ENCODE data around the gene CT47C1. TPM values are rescaled to one million over a fixed set of nuclear protein-coding genes. Genes with fewer than 3 reads are reported as not detected.
A peak's percentile ranks its signal among the peaks of the same experiment; 100 is the strongest.

CT47C1 gene
- total RNA-seq, 1 experiment from 2014 or later: 0.07 TPM

DNA sequence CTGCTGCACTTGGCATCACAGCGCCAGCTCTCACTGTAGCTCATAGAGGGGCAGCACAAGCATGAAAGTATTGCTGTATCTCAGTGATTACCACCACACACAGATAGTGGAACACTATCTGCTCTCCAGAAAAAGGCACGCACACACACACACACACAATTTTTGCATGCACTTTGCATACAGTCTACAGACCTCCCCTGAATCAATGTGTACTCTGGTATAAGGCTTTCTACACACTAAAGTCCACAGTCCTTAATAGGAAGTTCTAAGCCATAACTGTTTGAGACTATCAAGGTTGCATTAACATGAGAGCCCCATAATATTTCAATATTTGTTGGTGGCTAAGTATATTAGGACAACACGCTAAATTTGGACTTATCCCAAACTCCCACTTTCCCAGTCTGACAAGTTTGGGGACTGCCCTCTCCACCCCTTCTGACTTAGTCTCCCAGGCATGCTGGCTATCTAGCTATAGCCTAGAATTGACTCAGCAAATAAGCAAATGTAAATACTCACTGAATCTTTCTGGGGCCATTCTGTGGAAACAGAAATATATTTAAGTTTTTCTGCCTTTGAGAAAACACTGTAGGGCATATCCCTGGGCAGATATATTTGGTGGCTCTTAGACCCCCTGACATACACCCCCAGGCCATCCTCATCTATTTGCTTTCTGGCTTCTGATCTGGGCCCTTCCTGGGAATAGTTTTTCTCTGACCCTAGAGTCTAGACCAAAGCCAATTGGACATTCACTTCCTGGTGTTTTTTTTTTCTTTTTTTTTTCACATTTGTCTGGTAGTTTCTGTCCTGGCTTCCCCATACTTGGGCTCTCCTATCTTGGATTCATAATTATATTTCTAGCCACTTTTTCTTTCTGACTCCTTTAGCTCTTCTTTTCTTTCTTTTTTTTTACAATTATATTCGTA is 36.4 kb upstream of the CT47C1 start:
- peak; percentile 56 for DNase-seq
- Histone ChIP-seq H3K27ac (ENCODE audit: low read length) (peak overlapping the region; percentile 68), H3K4me1 (ENCODE audit: insufficient read depth, low read length) (peaks cover 20% of the 10 kb centered on the region), H3K9me3 (ENCODE audit: low read length) (no peaks in the 10 kb centered on the region), H3K27me3 (ENCODE audit: low read length) (no peaks in the 10 kb centered on the region), H3K9ac (ENCODE audit: low read length) (no peak overlapping the region), H3K36me3 (ENCODE audit: low read depth, low read length) (no peaks in the 10 kb centered on the region), H4K20me1 (ENCODE audit: low read length) (no peaks in the 10 kb centered on the region), H3K4me2 (ENCODE audit: low read length) (peak overlapping the region; percentile 64; the same call in 1 of the 2 replicates), H3F3A (ENCODE audit: low read length, unreplicated experiment) (no peaks in the 10 kb centered on the region), H3K4me3 (ENCODE audit: low read length) (no peak overlapping the region), H3K9me2 (replicated peaks; ENCODE audit: low read length) (no peaks in the 10 kb centered on the region), H2AFZ (ENCODE audit: low read length) (peak overlapping the region; percentile 81), H3K79me2 (ENCODE audit: low read length) (no peaks in the 10 kb centered on the region)
- intact Hi-C loops (cut with micrococcal nuclease): no loop called here
- ChIA-PET POLR2A (ENCODE audit: unreplicated experiment) (no interaction called here), CTCF (no interaction called here)
- TF ChIP-seq, protein P1, sequence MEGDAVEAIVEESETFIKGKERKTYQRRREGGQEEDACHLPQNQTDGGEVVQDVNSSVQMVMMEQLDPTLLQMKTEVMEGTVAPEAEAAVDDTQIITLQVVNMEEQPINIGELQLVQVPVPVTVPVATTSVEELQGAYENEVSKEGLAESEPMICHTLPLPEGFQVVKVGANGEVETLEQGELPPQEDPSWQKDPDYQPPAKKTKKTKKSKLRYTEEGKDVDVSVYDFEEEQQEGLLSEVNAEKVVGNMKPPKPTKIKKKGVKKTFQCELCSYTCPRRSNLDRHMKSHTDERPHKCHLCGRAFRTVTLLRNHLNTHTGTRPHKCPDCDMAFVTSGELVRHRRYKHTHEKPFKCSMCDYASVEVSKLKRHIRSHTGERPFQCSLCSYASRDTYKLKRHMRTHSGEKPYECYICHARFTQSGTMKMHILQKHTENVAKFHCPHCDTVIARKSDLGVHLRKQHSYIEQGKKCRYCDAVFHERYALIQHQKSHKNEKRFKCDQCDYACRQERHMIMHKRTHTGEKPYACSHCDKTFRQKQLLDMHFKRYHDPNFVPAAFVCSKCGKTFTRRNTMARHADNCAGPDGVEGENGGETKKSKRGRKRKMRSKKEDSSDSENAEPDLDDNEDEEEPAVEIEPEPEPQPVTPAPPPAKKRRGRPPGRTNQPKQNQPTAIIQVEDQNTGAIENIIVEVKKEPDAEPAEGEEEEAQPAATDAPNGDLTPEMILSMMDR (conservative IDR thresholded peaks at IDR 0.05; ENCODE audit: low read depth, low read length): no peak
- ATAC-seq: peak; percentile 50
- BruUV-seq (replicated peaks): no TSS peak

DNA sequence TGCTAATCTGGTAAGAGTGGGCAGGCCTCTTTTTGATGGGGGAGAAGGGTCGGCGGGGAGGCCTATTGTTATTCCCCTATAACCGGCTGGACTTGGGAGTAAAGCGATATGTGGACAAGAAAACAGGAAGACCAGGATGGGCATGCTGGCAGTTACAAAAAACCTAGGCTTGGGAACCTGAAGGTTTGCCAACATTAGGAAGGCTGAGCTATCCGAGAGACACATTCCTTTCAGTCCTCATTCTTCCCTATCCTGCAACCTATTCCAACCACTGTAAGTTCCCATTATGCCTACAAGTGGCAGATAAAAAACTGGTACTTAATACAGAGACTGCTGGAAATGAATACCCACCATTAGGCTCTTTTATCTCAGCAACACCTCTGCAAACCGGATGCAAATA is 32.4 kb upstream of the CT47C1 start:
- DNase-seq: no peak
- POLR2A ChIA-PET (ENCODE audit: unreplicated experiment): no interaction called here

GRCh38 chrX:119041175-119041574 is 31.6 kb upstream of the CT47C1 start:
- CTCF ChIA-PET: interaction anchor here (0.6 kb wide), 2 partner anchors 26 to 190 kb away, joined by 3 to 5 read pairs; no protein-coding TSS in a partner anchor
- POLR2A ChIA-PET (ENCODE audit: unreplicated experiment): no interaction called here
- no peaks in the 10 kb centered on the region for H4K20me1 ChIP-seq (ENCODE audit: low read length)
- intact Hi-C loops (cut with micrococcal nuclease): no loop called here
- no peaks in the 10 kb centered on the region for H3K9me2 ChIP-seq (replicated peaks; ENCODE audit: low read length)
- H3K9me3 ChIP-seq (ENCODE audit: low read length): no peaks in the 10 kb centered on the region
- BruUV-seq (replicated peaks): no TSS peak
- DNase-seq (peak; percentile 82), ATAC-seq (peak; percentile 90)
- peak overlapping the region; percentile 50 for H3K4me2 ChIP-seq (ENCODE audit: low read length)
- H3K27ac ChIP-seq (ENCODE audit: low read length): peak overlapping the region; percentile 47
- H2AFZ ChIP-seq (ENCODE audit: low read length): no peak overlapping the region
- H3K27me3 ChIP-seq (ENCODE audit: low read length): no peaks in the 10 kb centered on the region
- peaks cover 36% of the 10 kb centered on the region for H3K4me1 ChIP-seq (ENCODE audit: insufficient read depth, low read length)
- no peak overlapping the region for H3K4me3 ChIP-seq (ENCODE audit: low read length)
- no peak overlapping the region for H3K9ac ChIP-seq (ENCODE audit: low read length)
- no peak for TF ChIP-seq EZH2phosphoT487 (IDR thresholded peaks at IDR 0.05; ENCODE audit: borderline replicate concordance, low read length)
- no peak for TF ChIP-seq EZH2 (IDR thresholded peaks at IDR 0.05; ENCODE audit: low read length, unreplicated experiment)
- TF ChIP-seq, protein P1 (conservative IDR thresholded peaks at IDR 0.05; ENCODE audit: low read depth, low read length): no peak
- no peaks in the 10 kb centered on the region for H3F3A ChIP-seq (ENCODE audit: low read length, unreplicated experiment)
- no peaks in the 10 kb centered on the region for H3K36me3 ChIP-seq (ENCODE audit: low read depth, low read length)
- H3K79me2 ChIP-seq (ENCODE audit: low read length): no peaks in the 10 kb centered on the region

More for the DNA sequence above, 32.4 kb upstream of the CT47C1 start:
- intact Hi-C loops (cut with micrococcal nuclease): no loop called here
- no peaks in the 10 kb centered on the region for H3K36me3 ChIP-seq (ENCODE audit: low read depth, low read length)
- no peaks in the 10 kb centered on the region for H3K27me3 ChIP-seq (ENCODE audit: low read length)
- no peak overlapping the region for H3K9ac ChIP-seq (ENCODE audit: low read length)
- peaks cover 39% of the 10 kb centered on the region for H3K4me1 ChIP-seq (ENCODE audit: insufficient read depth, low read length)
- CTCF ChIA-PET: no interaction called here
- no peak overlapping the region for H2AFZ ChIP-seq (ENCODE audit: low read length)
- no peak for ATAC-seq
- H3K4me2 ChIP-seq (ENCODE audit: low read length): no peak overlapping the region
- no TSS peak for BruUV-seq (replicated peaks)
- H3K4me3 ChIP-seq (ENCODE audit: low read length): no peak overlapping the region
- H3K79me2 ChIP-seq (ENCODE audit: low read length): no peaks in the 10 kb centered on the region
- no peak for TF ChIP-seq EZH2 (IDR thresholded peaks at IDR 0.05; ENCODE audit: low read length, unreplicated experiment)
- TF ChIP-seq, protein P1 (conservative IDR thresholded peaks at IDR 0.05; ENCODE audit: low read depth, low read length): no peak
- no peak for TF ChIP-seq EZH2phosphoT487 (IDR thresholded peaks at IDR 0.05; ENCODE audit: borderline replicate concordance, low read length)
- H3K27ac ChIP-seq (ENCODE audit: low read length): no peak overlapping the region
- H3F3A ChIP-seq (ENCODE audit: low read length, unreplicated experiment): no peaks in the 10 kb centered on the region
- H4K20me1 ChIP-seq (ENCODE audit: low read length): no peaks in the 10 kb centered on the region
- H3K9me3 ChIP-seq (ENCODE audit: low read length): no peaks in the 10 kb centered on the region
- no peaks in the 10 kb centered on the region for H3K9me2 ChIP-seq (replicated peaks; ENCODE audit: low read length)

All from PC-3 (cell line).